ENCODE measurements around the gene ERLIN1.
A peak's percentile ranks its signal among the peaks of the same experiment; 100 is the strongest.

- TF ChIP-seq CTCF (IDR thresholded peaks at IDR 0.05) (peak; percentile 13), EZH2phosphoT487 (IDR thresholded peaks at IDR 0.05) (no peak), EZH2 (IDR thresholded peaks at IDR 0.05) (no peak)
These were observed at the start of gene ERLIN1 for GRCh38 chr10:100185364-100186252.

Measured in neural progenitor cell (in vitro differentiated cells).